Left kidney (tissue), 2 donors: ENCODE measurements around the gene IL20RB. TPM values are rescaled to one million over a fixed set of nuclear protein-coding genes. Genes with fewer than 3 reads are reported as not detected.

ENCODE experiments used
- DNase-seq: peaks from one replicate; pipeline ENCODE4 v3.0.0-alpha.2; 2013
- polyA plus RNA-seq: library from polyadenylated mRNA; unstranded; fragments of 120-200 nt; gene quantifications from one replicate; pipeline ENCODE4 v1.2.1, GENCODE V29; 2013; ENCODE audit not compliant: insufficient read length

Gene IL20RB
- polyA plus RNA-seq, 1 donor, result 0.85 TPM

DNA sequence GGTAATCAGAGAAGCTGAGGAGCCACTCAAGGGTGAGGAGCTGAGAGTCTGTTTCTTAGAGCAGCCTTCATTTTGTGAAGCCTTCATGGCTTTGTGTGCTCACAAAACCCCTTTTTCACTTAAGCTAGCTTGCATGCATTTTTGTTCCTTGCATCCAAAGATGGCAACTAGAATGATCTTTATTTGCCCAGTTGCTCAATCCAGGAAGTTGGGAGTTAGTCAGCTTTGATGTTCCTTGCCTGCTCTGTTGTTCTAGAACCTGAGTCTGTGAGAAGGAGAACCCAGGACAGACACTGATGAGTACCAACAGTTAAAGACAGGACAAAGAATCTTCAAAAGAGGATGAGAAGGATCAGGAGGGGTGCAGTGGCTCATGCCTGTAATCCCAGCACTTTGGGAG lies 81.8 kb downstream of the IL20RB start:
- DNase-seq, result no peak

- no peak for DNase-seq
These were observed 83.5 kb downstream of the IL20RB start for GRCh38 chr3:137041251-137041650.

- DNase-seq, result no peak
These were observed 83.9 kb downstream of the IL20RB start for GRCh38 chr3:137041686-137042085.

- DNase-seq, result no peak
These were observed 89.0 kb downstream of the IL20RB start for GRCh38 chr3:137046747-137047146.

GRCh38 chr3:137047240-137047639 lies 89.5 kb downstream of the IL20RB start:
- DNase-seq, result no peak

DNA sequence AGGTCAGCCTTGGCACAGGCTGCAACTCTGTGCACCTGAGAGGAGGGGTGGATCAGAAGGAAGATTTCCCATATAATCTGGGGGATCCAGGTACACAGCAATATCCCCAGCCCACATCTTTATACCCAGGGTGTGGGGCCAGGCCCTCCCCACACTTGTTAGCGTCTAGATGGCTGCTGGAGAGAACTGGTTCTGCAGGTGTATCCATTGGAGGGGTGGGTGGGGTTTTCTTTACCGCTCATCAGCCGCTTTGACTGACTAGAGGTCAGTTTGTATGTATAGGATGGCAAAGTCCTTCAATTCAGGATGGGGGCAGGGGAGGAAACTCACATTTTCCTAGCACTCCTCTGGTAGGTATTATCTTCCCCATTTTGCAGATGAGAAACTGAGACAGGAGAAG lies 92.5 kb downstream of the IL20RB start:
- DNase-seq, result no peak

DNA sequence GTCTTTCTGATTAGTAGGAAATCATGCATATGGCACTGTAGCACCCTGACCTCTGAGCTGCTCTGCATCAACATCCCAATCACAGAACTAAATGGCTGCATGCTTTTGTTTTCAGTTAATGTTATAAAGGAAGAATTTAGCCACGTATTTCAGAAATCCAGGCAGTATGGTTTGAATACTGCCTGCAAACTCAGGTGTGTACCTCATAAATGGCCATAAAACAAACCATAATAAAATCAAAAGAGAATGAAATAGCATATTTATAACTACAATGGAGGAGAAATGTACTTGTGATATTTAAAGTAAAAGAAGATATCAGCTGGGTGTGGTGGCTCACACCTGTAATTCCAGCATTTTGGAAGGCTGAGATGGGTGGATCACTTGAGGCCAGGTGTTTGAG lies 94.5 kb downstream of the IL20RB start:
- DNase-seq, result no peak

Other genes starting within 250 kb of the IL20RB start
- 59.1 TPM for gene STAG1, start 205.6 kb upstream of the IL20RB start, polyA plus RNA-seq
- 5.1 TPM for gene SLC35G2, start 138.9 kb upstream of the IL20RB start, polyA plus RNA-seq
- 44.8 TPM for gene NCK1, start 95.8 kb upstream of the IL20RB start, polyA plus RNA-seq